GM11168 (cell line): Measurements from ENCODE around the gene KIF1A.
"Not testable (repeated sequence)": the region's sequence is repeated elsewhere in the genome, so short reads cannot be mapped to it uniquely, and the experiment has no call there.

ENCODE experiments used
- in situ Hi-C: fragments of 300-500 bp; cut with MboI; formaldehyde crosslinking; loops from one replicate; pipeline ENCODE4 v1.12.0; 2022; ENCODE audit warnings: low sequenced_read_pairs; ENCODE audit not compliant: unreplicated experiment

KIF1A gene

DNA sequence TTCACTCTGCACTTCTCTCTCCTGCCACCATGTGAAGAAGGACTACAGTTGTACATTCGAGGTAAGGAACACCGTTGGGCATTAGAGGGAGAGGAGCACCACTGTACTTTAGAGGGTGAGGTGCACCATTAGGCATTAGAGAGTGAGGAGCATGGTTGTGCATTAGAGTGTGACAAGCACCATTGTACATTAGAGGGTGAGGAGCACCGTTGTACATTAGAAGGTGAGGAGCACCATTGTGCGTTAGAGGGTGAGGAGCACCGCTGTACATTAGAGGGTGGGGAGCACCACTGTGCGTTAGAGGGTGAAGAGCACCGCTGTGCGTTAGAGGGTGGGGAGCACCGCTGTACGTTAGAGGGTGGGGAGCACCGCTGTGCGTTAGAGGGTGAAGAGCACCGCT lies 27.8 kb upstream of the KIF1A start:
- in situ Hi-C loops = no loop called here

DNA sequence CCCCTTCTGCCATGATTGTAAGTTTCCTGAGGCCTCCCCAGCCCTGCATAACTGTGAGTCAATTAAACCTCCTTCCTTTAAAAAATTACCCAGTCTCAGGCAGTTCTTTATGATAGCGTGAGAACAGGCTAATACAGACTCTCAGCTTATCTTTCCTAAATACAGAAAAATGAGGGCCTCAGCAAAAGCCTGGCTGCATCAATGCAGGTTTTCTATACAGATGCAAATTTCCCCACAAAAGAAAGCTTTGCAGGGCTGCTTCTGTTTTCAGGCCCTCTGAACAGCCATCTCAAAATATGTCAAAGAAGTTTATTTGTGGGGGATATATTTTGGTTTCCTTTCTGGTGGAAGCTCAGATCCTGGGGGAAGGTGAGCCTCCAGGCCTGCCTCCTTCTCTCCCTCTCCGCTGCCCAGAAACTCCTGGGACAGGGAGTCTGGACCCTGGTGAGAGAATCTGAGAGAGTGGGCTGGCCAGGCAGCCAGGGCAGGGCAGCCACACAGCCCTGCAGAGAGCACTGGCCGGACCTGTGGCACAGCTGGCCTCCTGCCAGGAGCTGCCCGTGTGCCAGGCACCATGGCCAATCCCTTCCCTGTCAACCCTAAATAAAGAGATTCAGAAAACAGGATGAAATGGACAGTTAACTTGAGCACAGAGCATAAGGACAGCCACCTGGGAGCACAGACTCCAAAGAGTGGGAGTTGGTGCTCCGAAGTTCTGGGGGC lies 27.0 kb upstream of the KIF1A start:
- in situ Hi-C loops = no loop called here

DNA sequence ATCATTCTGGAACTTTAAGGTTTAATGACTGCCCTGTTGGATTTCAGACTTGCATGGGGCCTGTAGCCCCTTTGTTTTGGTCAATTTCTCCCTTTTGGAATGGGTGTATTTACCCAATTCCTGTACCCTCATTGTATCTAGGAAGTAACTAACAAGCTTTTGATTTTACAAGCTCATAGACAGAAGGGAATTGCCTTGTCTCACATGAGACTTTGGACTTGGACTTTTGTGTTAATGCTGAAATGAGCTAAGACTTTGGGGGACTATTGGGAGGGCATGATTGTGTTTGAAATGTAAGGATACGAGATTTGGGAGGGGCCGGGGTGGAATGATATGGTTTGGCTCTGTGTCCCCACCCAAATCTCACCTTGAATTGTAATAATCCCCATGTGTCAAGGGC lies 26.3 kb upstream of the KIF1A start:
- in situ Hi-C loops = not testable (repeated sequence)

GRCh38 chr2:240840435-240841060 lies 20.5 kb upstream of the KIF1A start:
- in situ Hi-C loops = no loop called here

GRCh38 chr2:240839152-240840143 lies 19.4 kb upstream of the KIF1A start:
- in situ Hi-C loops = no loop called here

GRCh38 chr2:240837621-240838020 lies 17.6 kb upstream of the KIF1A start:
- in situ Hi-C loops = no loop called here

- in situ Hi-C loops = no loop called here
These were observed 16.9 kb upstream of the KIF1A start for GRCh38 chr2:240836781-240837467.

- in situ Hi-C loops = no loop called here
These were observed 15.5 kb upstream of the KIF1A start for GRCh38 chr2:240835528-240835927.

- in situ Hi-C loops = no loop called here
These were observed 14.5 kb upstream of the KIF1A start for GRCh38 chr2:240834377-240834975.

DNA sequence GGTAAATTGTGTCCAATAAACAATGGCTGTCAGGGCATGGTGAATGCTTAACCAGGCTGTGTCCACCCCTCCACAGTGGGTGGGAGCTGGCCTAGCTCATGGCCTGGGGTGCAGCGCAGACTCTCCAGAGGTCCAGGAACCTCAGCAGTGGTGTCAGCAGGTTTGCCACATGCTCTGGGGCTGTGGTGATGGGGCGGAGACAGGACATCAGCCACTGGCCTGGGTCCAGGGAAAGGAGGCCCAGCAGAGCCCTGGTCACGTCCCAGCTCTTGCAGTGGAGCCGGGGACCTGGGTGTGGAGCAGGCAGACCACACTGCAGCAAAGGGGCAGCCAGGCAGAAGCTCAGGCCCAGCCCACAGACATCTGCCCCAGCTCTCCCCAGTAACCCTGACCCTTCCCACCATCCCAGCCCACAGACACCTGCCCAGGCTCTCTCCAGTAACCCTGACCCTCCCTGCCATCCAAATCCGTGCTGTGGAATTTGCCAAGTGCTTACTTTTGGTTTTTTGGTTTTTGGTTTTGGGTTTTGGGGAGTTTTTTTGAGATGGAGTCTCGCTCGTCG lies 13.8 kb upstream of the KIF1A start:
- in situ Hi-C loops = no loop called here

GRCh38 chr2:240832921-240833494 lies 13.0 kb upstream of the KIF1A start:
- in situ Hi-C loops = no loop called here

GRCh38 chr2:240832205-240832727 lies 12.2 kb upstream of the KIF1A start:
- in situ Hi-C loops = no loop called here

GRCh38 chr2:240831594-240832204 lies 11.7 kb upstream of the KIF1A start:
- in situ Hi-C loops = no loop called here

DNA sequence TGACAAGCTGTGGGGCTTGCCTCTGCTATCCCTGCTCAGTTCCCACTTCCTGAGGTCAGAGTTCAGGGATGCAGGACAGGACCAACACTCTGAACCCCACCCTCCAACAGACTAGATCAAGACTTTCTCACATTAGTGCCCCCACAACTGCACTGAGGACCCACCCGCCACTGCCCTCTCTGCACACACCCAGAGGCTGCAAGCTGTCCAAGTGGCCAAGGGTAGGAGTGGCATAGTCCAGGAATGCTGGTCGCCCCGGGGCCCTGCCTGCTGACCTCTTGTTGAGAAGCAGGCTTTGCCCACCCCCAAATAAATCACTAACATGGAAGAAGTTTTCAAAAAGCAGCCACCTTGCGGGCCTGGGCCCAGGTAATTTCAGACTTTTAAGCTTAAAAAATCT lies 5.5 kb upstream of the KIF1A start:
- in situ Hi-C loops = no loop called here

- in situ Hi-C loops = no loop called here
These were observed 3.7 kb upstream of the KIF1A start for GRCh38 chr2:240823449-240824336.

DNA sequence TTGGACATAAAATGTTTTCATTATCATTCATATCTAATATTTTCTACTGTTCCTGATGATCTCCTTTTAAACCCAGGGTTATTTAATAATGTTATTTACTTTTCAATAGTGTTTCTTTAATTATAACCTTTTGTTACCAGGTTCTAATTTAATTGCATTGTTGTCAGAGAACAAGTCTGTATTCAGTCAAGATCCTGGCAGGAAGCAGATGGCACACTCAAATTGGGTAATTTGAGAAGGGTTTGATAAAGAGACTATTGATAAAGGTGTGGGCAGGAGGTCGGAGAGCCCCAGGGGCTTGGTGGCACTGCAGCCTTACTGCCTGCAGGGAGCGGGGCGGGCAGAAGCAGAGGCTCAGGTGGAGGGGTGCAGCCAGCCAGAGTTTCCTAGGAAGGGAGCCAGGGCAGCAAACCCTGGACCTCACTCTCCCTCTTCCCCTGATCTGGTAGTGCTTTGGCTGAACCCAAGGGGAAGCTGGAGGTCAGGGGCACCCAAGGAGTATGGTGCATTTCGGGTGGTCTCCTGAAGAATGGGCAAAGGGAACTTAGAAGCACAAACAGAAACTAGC lies 2.3 kb upstream of the KIF1A start:
- in situ Hi-C loops = no loop called here

GRCh38 chr2:240821429-240821778 lies 1.4 kb upstream of the KIF1A start:
- in situ Hi-C loops = no loop called here
